Colonic mucosa (tissue), 4 donors: ENCODE data around the gene SNRPD1. TPM values are rescaled to one million over a fixed set of nuclear protein-coding genes. Genes with fewer than 3 reads are reported as not detected.

Source experiments
- DNase-seq: peaks from one replicate; pipeline ENCODE4 v3.0.0-alpha.2; 2020
- H3K27ac ChIP-seq: fragments of 200-600 bp; one replicate; pipeline ENCODE4 v1.8.0; 2021
- H3K27me3 ChIP-seq: fragments of 200-600 bp; one replicate; pipeline ENCODE4 v1.8.0; 2021
- H3K36me3 ChIP-seq: fragments of 200-600 bp; one replicate; pipeline ENCODE4 v1.8.0; 2021
- H3K4me1 ChIP-seq: fragments of 200-600 bp; one replicate; pipeline ENCODE4 v1.8.0; 2021; ENCODE audit warnings: mild to moderate bottlenecking
- H3K4me3 ChIP-seq: fragments of 200-600 bp; one replicate; pipeline ENCODE4 v1.8.0; 2021
- H3K9ac ChIP-seq, 2 donors: one replicate each; pipeline ENCODE4 v1.7.0; 2013; ENCODE audit warnings: control low read depth in 2 of 2, low read depth in 2 of 2, low read length in 2 of 2
- H3K9me3 ChIP-seq: fragments of 200-600 bp; one replicate; pipeline ENCODE4 v1.8.0; 2021
- CTCF ChIP-seq: fragments of 200-600 bp; IDR thresholded peaks from one replicate; pipeline ENCODE4 v1.8.0; 2022; ENCODE audit warnings: antibody characterized with exemption, mild to moderate bottlenecking
- intact Hi-C: fragments of 100-400 bp; cut with DNase I; formaldehyde crosslinking; loops from one replicate; pipeline ENCODE4 v1.14.1; 2022
- total RNA-seq, 2 donors: library from RNA; stranded (reverse); fragmentation: NEBNext Ultra II Directional in 1 of 2; extraction: Animal tissue kit (Norgen Biotek cat#: 25700) in 1 of 2; gene quantifications; one replicate each; pipeline ENCODE4 v1.2.1, GENCODE V29; 2021
- donor health status: healthy.
- donor health status: DM: no; HTN: no; CAD: no.
- donor health status: DM: no; HTN: no; CAD: no.

Gene SNRPD1
- total RNA-seq, 2 donors from 2014 or later, result 34.0 to 75.7 TPM

GRCh38 chr18:21650311-21650710 lies 38.2 kb downstream of the SNRPD1 start:
- H3K4me3 ChIP-seq, result no peak overlapping the region
- no peak overlapping the region for H3K27ac ChIP-seq
- no peaks in the 10 kb centered on the region for H3K4me1 ChIP-seq
- no peak for DNase-seq
- H3K27me3 ChIP-seq, result no peaks in the 10 kb centered on the region
- no peak for TF ChIP-seq CTCF
- no peaks in the 10 kb centered on the region for H3K9me3 ChIP-seq
- H3K36me3 ChIP-seq, result peaks cover 14% of the 10 kb centered on the region
- H3K9ac ChIP-seq, result no peak overlapping the region
- intact Hi-C loops, result no loop called here

GRCh38 chr18:21652073-21652472 lies 40.0 kb downstream of the SNRPD1 start:
- H3K9ac ChIP-seq, result no peak overlapping the region
- TF ChIP-seq CTCF, result no peak
- H3K9me3 ChIP-seq, result no peaks in the 10 kb centered on the region
- no peak for DNase-seq
- peaks cover 15% of the 10 kb centered on the region for H3K36me3 ChIP-seq
- H3K4me3 ChIP-seq, result no peak overlapping the region
- intact Hi-C loops, result no loop called here
- H3K27me3 ChIP-seq, result no peaks in the 10 kb centered on the region
- H3K4me1 ChIP-seq, result no peaks in the 10 kb centered on the region
- no peak overlapping the region for H3K27ac ChIP-seq

- no peak for TF ChIP-seq CTCF
- intact Hi-C loops, result no loop called here
- Histone ChIP-seq H3K27me3 (no peaks in the 10 kb centered on the region), H3K9ac (no peak overlapping the region), H3K27ac (no peak overlapping the region), H3K36me3 (peaks cover 15% of the 10 kb centered on the region), H3K9me3 (no peaks in the 10 kb centered on the region), H3K4me1 (no peaks in the 10 kb centered on the region), H3K4me3 (no peak overlapping the region)
- no peak for DNase-seq
Measured at GRCh38 chr18:21653361-21653760, 41.2 kb downstream of the SNRPD1 start.

- no peak for TF ChIP-seq CTCF
- no peaks in the 10 kb centered on the region for H3K9me3 ChIP-seq
- no peak for DNase-seq
- no peak overlapping the region for H3K9ac ChIP-seq
- no peak overlapping the region for H3K4me3 ChIP-seq
- H3K4me1 ChIP-seq, result no peaks in the 10 kb centered on the region
- no peak overlapping the region for H3K27ac ChIP-seq
- H3K36me3 ChIP-seq, result peaks cover 10% of the 10 kb centered on the region
- no peaks in the 10 kb centered on the region for H3K27me3 ChIP-seq
- intact Hi-C loops, result no loop called here
Measured at GRCh38 chr18:21656402-21656801, 44.3 kb downstream of the SNRPD1 start.

GRCh38 chr18:21660078-21660477 lies 48.0 kb downstream of the SNRPD1 start:
- Histone ChIP-seq H3K36me3 (peaks cover 4% of the 10 kb centered on the region), H3K27me3 (no peaks in the 10 kb centered on the region), H3K4me1 (no peaks in the 10 kb centered on the region), H3K9me3 (no peaks in the 10 kb centered on the region), H3K9ac (no peak overlapping the region), H3K27ac (no peak overlapping the region), H3K4me3 (no peak overlapping the region)
- intact Hi-C loops, result no loop called here
- no peak for TF ChIP-seq CTCF
- no peak for DNase-seq

- Histone ChIP-seq H3K4me3 (no peak overlapping the region), H3K9me3 (no peaks in the 10 kb centered on the region), H3K36me3 (no peaks in the 10 kb centered on the region), H3K27ac (no peak overlapping the region), H3K9ac (no peak overlapping the region), H3K4me1 (no peaks in the 10 kb centered on the region), H3K27me3 (no peaks in the 10 kb centered on the region)
- DNase-seq, result no peak
- no peak for TF ChIP-seq CTCF
- intact Hi-C loops, result no loop called here
Measured at GRCh38 chr18:21662581-21662980, 50.5 kb downstream of the SNRPD1 start.
